GM12878 (cell line): ENCODE measurements around the gene SUGP2. TPM values are rescaled to one million over a fixed set of nuclear protein-coding genes. Genes with fewer than 3 reads are reported as not detected.

Experiments used
- ATAC-seq: fragments of 200-7000 bp; cut with Tn5 transposase; 3 replicates; pipeline ENCODE4 v1.9.1; 2020; ENCODE audit warnings: mild to moderate bottlenecking, moderate library complexity
- BruUV-seq: library from RNA; stranded (reverse); fragments of 400-500 nt; replicated peaks from 2 replicates; lab custom pipeline; 2021; lab: Mats Ljungman, UMichigan
- CTCF ChIA-PET: fragments of 300-600 bp; sonication (Branson Sonifier 250); formaldehyde crosslinking; extraction: SDS; loops from one replicate; lab custom pipeline; 2021; ENCODE audit warnings: inconsistent platforms; lab: Yijun Ruan, JAX
- POLR2A ChIA-PET: fragments of 350-600 bp; formaldehyde crosslinking; extraction: SDS; loops from one replicate; lab custom pipeline; 2021; ENCODE audit warnings: inconsistent platforms; lab: Charles Lee
- RAD21 ChIA-PET: fragments of 300-600 bp; sonication (Branson Sonifier 250); formaldehyde crosslinking; loops from one replicate; lab custom pipeline; 2023; ENCODE audit warnings: antibody characterized with exemption; ENCODE audit not compliant: unreplicated experiment; lab: Charles Lee
- SMC1A ChIA-PET: fragments of 300-600 bp; sonication (Branson Sonifier 250); formaldehyde crosslinking; loops from one replicate; lab custom pipeline; 2023; ENCODE audit not compliant: unreplicated experiment, uncharacterized antibody; lab: Charles Lee
- DNase-seq: peaks from one replicate; pipeline ENCODE4 v3.0.0-alpha.2; 2011; ENCODE audit warnings: low read depth, low spot score
- FAIRE-seq: peaks from 3 replicates; lab custom pipeline; 2011; peaks lifted over from hg19 to GRCh38; lab: Jason Lieb, UNC
- H2AFZ ChIP-seq: 2 replicates; pipeline ENCODE4 v1.6.0; 2011; ENCODE audit warnings: low read depth, low read length, control low read depth; ENCODE audit not compliant: control insufficient read depth
- H3K27ac ChIP-seq: 2 replicates; pipeline ENCODE4 v1.5.1; 2011; ENCODE audit warnings: control low read depth; ENCODE audit not compliant: control insufficient read depth, insufficient read depth
- H3K27me3 ChIP-seq, 2 experiments: replicated peaks in 1 of 2; 2 replicates each; pipeline versions ENCODE4 v1.6.0 to v1.6.1; 2011; ENCODE audit warnings: low read length in 1 of 2; ENCODE audit not compliant: control insufficient read depth in 2 of 2, insufficient read depth in 2 of 2
- H3K36me3 ChIP-seq, 2 experiments: 2 replicates each; pipeline ENCODE4 v1.5.1; 2011; ENCODE audit warnings: low read length in 1 of 2; ENCODE audit not compliant: control insufficient read depth in 2 of 2, insufficient read depth in 2 of 2
- H3K4me1 ChIP-seq: 2 replicates; pipeline ENCODE4 v1.6.1; 2011; ENCODE audit warnings: mild to moderate bottlenecking, low read length, moderate library complexity, mixed read lengths; ENCODE audit not compliant: control insufficient read depth, insufficient read depth
- H3K4me2 ChIP-seq: 2 replicates; pipeline ENCODE4 v1.6.0; 2011; ENCODE audit warnings: control low read depth; ENCODE audit not compliant: control insufficient read depth, insufficient read depth
- H3K4me3 ChIP-seq: fragments of 200-600 bp; sonication (generic); 2 replicates; pipeline ENCODE4 v1.5.1; 2016
- H3K79me2 ChIP-seq: 2 replicates; pipeline ENCODE4 v1.6.0; 2011; ENCODE audit warnings: low read length; ENCODE audit not compliant: control insufficient read depth, insufficient read depth
- H3K9ac ChIP-seq: 2 replicates; pipeline ENCODE4 v1.8.0; 2011; ENCODE audit warnings: low read length, control low read depth, mixed read lengths; ENCODE audit not compliant: control insufficient read depth, insufficient read depth
- H3K9me3 ChIP-seq: replicated peaks from 3 replicates; pipeline ENCODE4 v1.5.1; 2011; ENCODE audit warnings: mild to moderate bottlenecking, low read length; ENCODE audit not compliant: control insufficient read depth, insufficient read depth
- H4K20me1 ChIP-seq: 2 replicates; pipeline ENCODE4 v1.6.0; 2011; ENCODE audit not compliant: control insufficient read depth, insufficient read depth
- FOXM1 ChIP-seq: IDR thresholded peaks from 2 replicates; pipeline ENCODE4 v1.6.1; 2012; ENCODE audit warnings: low read depth, mild to moderate bottlenecking, inconsistent platforms, low read length, moderate library complexity
- POLR2A ChIP-seq: IDR thresholded peaks from 2 replicates; pipeline ENCODE4 v1.6.1; 2011; ENCODE audit warnings: low read depth, mild to moderate bottlenecking, low read length
- ZNF217 ChIP-seq: fragments of 450-650 bp; IDR thresholded peaks from 2 replicates; pipeline ENCODE4 v1.6.1; 2017; ENCODE audit warnings: antibody characterized with exemption, mild to moderate bottlenecking
- WGBS: methylation state at CpG from one replicate; pipeline ENCODE4 v1.1.6; 2016; ENCODE audit warnings: low lambda C conversion rate; ENCODE audit not compliant: insufficient replicate concordance, insufficient coverage; ENCODE audit errors: missing lambda C conversion rate; 5-methylcytosine and 5-hydroxymethylcytosine counted together
- in situ Hi-C: fragments of 300-500 bp; cut with MboI; formaldehyde crosslinking; loops from 9 replicates; pipeline ENCODE4 v1.14.3; 2018; ENCODE audit warnings: mixed read lengths
- intact Hi-C: fragments of 100-400 bp; cut with micrococcal nuclease; formaldehyde crosslinking; loops from one replicate; pipeline ENCODE4 v1.14.2; 2022; ENCODE audit not compliant: unreplicated experiment
- polyA plus RNA-seq, 11 experiments: library from polyadenylated mRNA; depleted of rRNA in 4 of 11; unstranded in 6 of 11; stranded (reverse) in 5 of 11; fragments of >200 nt; fragmentation: Nextera tagmentation in 4 of 11; fragmentation: Illumina TruSeq in 1 of 11; extraction: Ambion mirVana in 4 of 11; extraction: Trizol in 1 of 11; gene quantifications; 1 replicate in 1 of 11; 2 replicates in 10 of 11; pipeline versions ENCODE4 v1.2.1 to v1.2.3, GENCODE V29; 2011 to 2016; ENCODE audit warnings: inconsistent platforms in 2 of 11, missing spikeins in 2 of 11, low read depth in 1 of 11
- total RNA-seq, 4 experiments: library from RNA; depleted of rRNA in 3 of 4; stranded (reverse); fragments of >200 nt in 3 of 4; fragmentation: Illumina TruSeq in 1 of 4; extraction: Trizol in 1 of 4; gene quantifications; 2 replicates each; pipeline versions ENCODE4 v1.2.1 to v1.2.3, GENCODE V29; 2013 to 2021
- TF ChIP-seq, protein P1 (sequence below), 3 experiments: IDR thresholded peaks in 2 of 3; conservative IDR thresholded peaks in 1 of 3; 2 replicates each; pipeline ENCODE4 v1.5.1; 2011; ENCODE audit warnings: low read depth in 3 of 3, low read length in 3 of 3, mild to moderate bottlenecking in 3 of 3, control low read depth in 2 of 3, moderate library complexity in 2 of 3, inconsistent platforms in 1 of 3, mixed read lengths in 1 of 3; ENCODE audit not compliant: control insufficient read depth in 2 of 3, insufficient read depth in 1 of 3; ENCODE audit errors: extremely low read depth in 1 of 3

Gene SUGP2
- total and polyA plus RNA-seq, 10 of the 15 experiments (the other 5 are each of a cell fraction or from before 2014, with no cell fraction given) = 15.0 to 120 (median 57.2) TPM

DNA sequence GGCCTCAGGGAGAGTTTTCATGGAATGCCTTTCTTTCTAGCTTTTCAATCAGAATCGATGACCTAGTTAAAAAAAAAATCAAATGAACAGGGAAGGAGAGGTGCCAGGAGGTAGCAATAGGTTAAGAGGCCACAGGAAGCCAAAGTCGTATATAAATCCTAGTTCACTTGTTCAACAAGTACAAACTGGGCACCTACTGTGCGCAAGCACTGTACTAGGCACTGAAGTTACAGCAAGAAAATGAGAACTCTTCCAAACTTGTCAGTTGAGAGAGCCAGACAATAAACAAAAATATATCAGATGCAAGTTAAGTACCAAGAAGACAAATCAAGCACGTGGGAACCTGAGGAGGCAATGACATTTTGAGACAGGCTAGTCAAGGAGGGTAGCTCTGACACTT lies 6.1 kb downstream of the SUGP2 start:
- WGBS = 83% methylated on average over 4 of the region's 4 CpGs
- H4K20me1 ChIP-seq = no peaks in the 10 kb centered on the region
- peaks cover 3% of the 10 kb centered on the region for H3K4me1 ChIP-seq
- intact Hi-C loops = no loop called here
- H3K4me2 ChIP-seq = no peak overlapping the region
- H3K27me3 ChIP-seq = no peaks in the 10 kb centered on the region
- H3K36me3 ChIP-seq = peaks cover 13 to 44% of the 10 kb centered on the region in 2 experiments
- H2AFZ ChIP-seq = no peak overlapping the region
- in situ Hi-C loops = no loop called here
- CTCF ChIA-PET = interaction anchor here (0.8 to 1.0 kb wide), 2 partner anchors 20 to 108 kb away, joined by 3 read pairs; partner anchors contain the start of genes COPE and DDX49
- SMC1A ChIA-PET = no interaction called here
- peaks cover 31% of the 10 kb centered on the region for H3K79me2 ChIP-seq
- no peak overlapping the region for H3K27ac ChIP-seq
- FAIRE-seq (no peak), ATAC-seq (no peak), DNase-seq (no peak)
- RAD21 ChIA-PET = no interaction called here
- POLR2A ChIA-PET = no interaction called here
- H3K4me3 ChIP-seq = no peak overlapping the region
- no peak for TF ChIP-seq POLR2A
- BruUV-seq = no TSS peak
- H3K9ac ChIP-seq = no peak overlapping the region
- H3K9me3 ChIP-seq = no peaks in the 10 kb centered on the region

DNA sequence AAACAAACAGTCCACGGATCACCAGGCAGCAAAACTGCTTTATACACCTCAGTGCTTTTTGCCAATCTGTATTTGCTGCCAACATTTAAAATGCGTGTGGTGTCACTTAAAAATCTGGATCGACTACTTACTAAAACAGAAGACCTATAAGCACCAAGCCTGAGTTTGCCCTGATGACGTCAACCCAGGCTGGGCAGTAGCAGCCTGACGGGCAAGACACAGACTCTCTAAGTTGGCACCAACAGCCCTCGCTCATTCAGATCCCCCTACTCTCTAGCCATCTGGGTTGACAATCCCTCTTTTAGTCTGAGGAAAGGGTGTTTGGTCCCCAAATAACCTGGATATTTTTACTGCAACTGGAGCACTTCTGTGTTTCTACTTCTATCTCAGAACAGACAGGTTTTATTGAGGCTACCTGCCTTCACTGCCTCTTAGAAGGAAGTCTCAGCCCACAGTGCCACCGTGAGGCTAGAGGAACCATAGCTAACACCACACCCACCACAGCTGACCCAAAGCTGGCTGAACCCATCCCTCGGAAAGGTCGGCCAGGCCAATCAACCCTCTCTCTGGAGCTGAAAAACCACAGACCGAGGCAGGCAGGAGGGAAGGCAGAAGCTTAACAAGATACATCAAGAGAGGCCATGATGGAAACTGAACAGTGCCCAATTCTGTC lies 6.9 kb downstream of the SUGP2 start:
- no peaks in the 10 kb centered on the region for H4K20me1 ChIP-seq
- FAIRE-seq (no peak), ATAC-seq (peak; percentile 77), DNase-seq (no peak)
- H3K4me2 ChIP-seq = no peak overlapping the region
- peaks cover 14 to 44% of the 10 kb centered on the region in 2 experiments for H3K36me3 ChIP-seq
- H2AFZ ChIP-seq = no peak overlapping the region
- H3K4me1 ChIP-seq = no peaks in the 10 kb centered on the region
- H3K27me3 ChIP-seq = no peaks in the 10 kb centered on the region
- no peak overlapping the region for H3K9ac ChIP-seq
- H3K79me2 ChIP-seq = peaks cover 24% of the 10 kb centered on the region
- in situ Hi-C loops = no loop called here
- no peak overlapping the region for H3K27ac ChIP-seq
- no TSS peak for BruUV-seq
- ChIA-PET CTCF (interaction anchor here (0.8 to 1.3 kb wide), 3 partner anchors 10 to 107 kb away, joined by 3 read pairs; partner anchors contain the start of genes COPE and DDX49), RAD21 (no interaction called here), SMC1A (no interaction called here), POLR2A (no interaction called here)
- WGBS = 63% methylated on average over 10 of the region's 10 CpGs
- intact Hi-C loops = no loop called here
- H3K9me3 ChIP-seq = no peaks in the 10 kb centered on the region
- no peak overlapping the region for H3K4me3 ChIP-seq
- TF ChIP-seq ZNF217 (no peak), FOXM1 (no peak)
- TF ChIP-seq, protein P1, sequence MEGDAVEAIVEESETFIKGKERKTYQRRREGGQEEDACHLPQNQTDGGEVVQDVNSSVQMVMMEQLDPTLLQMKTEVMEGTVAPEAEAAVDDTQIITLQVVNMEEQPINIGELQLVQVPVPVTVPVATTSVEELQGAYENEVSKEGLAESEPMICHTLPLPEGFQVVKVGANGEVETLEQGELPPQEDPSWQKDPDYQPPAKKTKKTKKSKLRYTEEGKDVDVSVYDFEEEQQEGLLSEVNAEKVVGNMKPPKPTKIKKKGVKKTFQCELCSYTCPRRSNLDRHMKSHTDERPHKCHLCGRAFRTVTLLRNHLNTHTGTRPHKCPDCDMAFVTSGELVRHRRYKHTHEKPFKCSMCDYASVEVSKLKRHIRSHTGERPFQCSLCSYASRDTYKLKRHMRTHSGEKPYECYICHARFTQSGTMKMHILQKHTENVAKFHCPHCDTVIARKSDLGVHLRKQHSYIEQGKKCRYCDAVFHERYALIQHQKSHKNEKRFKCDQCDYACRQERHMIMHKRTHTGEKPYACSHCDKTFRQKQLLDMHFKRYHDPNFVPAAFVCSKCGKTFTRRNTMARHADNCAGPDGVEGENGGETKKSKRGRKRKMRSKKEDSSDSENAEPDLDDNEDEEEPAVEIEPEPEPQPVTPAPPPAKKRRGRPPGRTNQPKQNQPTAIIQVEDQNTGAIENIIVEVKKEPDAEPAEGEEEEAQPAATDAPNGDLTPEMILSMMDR (IDR thresholded peaks at IDR 0.05 in 2 of 3, conservative IDR thresholded peaks at IDR 0.05 in 1 of 3; ENCODE audit: control insufficient read depth in 2 of 3, extremely low read depth in 1 of 3, insufficient read depth in 1 of 3, low read depth in 3 of 3, low read length in 3 of 3) = peak; percentile 24 to 51 (median 33); a peak in 2 of 6 replicates
